ENCODE measurements around the gene KPNA1. TPM values are rescaled to one million over a fixed set of nuclear protein-coding genes. Genes with fewer than 3 reads are reported as not detected.

KPNA1 gene
- total and polyA plus RNA-seq, 2 experiments from 2014 or later: 19.8 to 30.1 TPM

DNA sequence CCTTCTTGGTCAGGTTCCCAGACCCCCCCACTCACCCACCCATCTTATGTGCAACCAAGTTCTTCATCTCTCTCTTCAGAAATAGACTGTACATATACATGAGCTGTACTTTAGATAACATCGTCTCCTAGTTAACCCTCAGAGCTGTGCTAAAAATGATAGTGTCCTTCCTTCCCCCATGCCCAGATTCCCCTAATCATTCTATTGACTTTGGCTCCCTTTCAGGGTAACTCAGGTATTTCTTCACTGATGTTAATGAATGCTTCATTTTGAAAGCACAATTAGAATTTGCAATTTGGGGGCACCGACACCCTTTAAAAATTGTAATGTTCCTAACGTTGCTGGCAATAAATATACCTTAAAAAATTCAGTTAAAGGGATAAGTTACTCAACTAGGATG lies 38.4 kb upstream of the KPNA1 start (continued):
- TF ChIP-seq, protein P1, sequence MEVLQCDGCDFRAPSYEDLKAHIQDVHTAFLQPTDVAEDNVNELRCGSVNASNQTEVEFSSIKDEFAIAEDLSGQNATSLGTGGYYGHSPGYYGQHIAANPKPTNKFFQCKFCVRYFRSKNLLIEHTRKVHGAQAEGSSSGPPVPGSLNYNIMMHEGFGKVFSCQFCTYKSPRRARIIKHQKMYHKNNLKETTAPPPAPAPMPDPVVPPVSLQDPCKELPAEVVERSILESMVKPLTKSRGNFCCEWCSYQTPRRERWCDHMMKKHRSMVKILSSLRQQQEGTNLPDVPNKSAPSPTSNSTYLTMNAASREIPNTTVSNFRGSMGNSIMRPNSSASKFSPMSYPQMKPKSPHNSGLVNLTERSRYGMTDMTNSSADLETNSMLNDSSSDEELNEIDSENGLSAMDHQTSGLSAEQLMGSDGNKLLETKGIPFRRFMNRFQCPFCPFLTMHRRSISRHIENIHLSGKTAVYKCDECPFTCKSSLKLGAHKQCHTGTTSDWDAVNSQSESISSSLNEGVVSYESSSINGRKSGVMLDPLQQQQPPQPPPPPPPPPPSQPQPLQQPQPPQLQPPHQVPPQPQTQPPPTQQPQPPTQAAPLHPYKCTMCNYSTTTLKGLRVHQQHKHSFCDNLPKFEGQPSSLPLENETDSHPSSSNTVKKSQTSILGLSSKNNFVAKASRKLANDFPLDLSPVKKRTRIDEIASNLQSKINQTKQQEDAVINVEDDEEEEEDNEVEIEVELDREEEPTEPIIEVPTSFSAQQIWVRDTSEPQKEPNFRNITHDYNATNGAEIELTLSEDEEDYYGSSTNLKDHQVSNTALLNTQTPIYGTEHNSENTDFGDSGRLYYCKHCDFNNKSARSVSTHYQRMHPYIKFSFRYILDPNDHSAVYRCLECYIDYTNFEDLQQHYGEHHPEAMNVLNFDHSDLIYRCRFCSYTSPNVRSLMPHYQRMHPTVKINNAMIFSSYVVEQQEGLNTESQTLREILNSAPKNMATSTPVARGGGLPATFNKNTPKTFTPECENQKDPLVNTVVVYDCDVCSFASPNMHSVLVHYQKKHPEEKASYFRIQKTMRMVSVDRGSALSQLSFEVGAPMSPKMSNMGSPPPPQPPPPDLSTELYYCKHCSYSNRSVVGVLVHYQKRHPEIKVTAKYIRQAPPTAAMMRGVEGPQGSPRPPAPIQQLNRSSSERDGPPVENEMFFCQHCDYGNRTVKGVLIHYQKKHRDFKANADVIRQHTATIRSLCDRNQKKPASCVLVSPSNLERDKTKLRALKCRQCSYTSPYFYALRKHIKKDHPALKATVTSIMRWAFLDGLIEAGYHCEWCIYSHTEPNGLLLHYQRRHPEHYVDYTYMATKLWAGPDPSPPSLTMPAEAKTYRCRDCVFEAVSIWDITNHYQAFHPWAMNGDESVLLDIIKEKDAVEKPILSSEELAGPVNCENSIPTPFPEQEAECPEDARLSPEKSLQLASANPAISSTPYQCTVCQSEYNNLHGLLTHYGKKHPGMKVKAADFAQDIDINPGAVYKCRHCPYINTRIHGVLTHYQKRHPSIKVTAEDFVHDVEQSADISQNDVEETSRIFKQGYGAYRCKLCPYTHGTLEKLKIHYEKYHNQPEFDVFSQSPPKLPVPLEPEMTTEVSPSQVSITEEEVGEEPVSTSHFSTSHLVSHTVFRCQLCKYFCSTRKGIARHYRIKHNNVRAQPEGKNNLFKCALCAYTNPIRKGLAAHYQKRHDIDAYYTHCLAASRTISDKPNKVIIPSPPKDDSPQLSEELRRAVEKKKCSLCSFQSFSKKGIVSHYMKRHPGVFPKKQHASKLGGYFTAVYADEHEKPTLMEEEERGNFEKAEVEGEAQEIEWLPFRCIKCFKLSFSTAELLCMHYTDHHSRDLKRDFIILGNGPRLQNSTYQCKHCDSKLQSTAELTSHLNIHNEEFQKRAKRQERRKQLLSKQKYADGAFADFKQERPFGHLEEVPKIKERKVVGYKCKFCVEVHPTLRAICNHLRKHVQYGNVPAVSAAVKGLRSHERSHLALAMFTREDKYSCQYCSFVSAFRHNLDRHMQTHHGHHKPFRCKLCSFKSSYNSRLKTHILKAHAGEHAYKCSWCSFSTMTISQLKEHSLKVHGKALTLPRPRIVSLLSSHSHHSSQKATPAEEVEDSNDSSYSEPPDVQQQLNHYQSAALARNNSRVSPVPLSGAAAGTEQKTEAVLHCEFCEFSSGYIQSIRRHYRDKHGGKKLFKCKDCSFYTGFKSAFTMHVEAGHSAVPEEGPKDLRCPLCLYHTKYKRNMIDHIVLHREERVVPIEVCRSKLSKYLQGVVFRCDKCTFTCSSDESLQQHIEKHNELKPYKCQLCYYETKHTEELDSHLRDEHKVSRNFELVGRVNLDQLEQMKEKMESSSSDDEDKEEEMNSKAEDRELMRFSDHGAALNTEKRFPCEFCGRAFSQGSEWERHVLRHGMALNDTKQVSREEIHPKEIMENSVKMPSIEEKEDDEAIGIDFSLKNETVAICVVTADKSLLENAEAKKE (CRISPR knock-in tag; IDR thresholded peaks at IDR 0.05): no peak
- no peak for TF ChIP-seq ZNF114 (CRISPR knock-in tag; IDR thresholded peaks at IDR 0.05)
- no peak for TF ChIP-seq EZH2phosphoT487 (IDR thresholded peaks at IDR 0.05; ENCODE audit: unreplicated experiment)
- TF ChIP-seq NANOG (IDR thresholded peaks at IDR 0.05; ENCODE audit: borderline replicate concordance): no peak
- no peak for TF ChIP-seq EZH2 (IDR thresholded peaks at IDR 0.05; ENCODE audit: low read depth, unreplicated experiment)
- TF ChIP-seq, protein P2, sequence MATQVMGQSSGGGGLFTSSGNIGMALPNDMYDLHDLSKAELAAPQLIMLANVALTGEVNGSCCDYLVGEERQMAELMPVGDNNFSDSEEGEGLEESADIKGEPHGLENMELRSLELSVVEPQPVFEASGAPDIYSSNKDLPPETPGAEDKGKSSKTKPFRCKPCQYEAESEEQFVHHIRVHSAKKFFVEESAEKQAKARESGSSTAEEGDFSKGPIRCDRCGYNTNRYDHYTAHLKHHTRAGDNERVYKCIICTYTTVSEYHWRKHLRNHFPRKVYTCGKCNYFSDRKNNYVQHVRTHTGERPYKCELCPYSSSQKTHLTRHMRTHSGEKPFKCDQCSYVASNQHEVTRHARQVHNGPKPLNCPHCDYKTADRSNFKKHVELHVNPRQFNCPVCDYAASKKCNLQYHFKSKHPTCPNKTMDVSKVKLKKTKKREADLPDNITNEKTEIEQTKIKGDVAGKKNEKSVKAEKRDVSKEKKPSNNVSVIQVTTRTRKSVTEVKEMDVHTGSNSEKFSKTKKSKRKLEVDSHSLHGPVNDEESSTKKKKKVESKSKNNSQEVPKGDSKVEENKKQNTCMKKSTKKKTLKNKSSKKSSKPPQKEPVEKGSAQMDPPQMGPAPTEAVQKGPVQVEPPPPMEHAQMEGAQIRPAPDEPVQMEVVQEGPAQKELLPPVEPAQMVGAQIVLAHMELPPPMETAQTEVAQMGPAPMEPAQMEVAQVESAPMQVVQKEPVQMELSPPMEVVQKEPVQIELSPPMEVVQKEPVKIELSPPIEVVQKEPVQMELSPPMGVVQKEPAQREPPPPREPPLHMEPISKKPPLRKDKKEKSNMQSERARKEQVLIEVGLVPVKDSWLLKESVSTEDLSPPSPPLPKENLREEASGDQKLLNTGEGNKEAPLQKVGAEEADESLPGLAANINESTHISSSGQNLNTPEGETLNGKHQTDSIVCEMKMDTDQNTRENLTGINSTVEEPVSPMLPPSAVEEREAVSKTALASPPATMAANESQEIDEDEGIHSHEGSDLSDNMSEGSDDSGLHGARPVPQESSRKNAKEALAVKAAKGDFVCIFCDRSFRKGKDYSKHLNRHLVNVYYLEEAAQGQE (IDR thresholded peaks at IDR 0.05; ENCODE audit: unreplicated experiment): no peak

DNA sequence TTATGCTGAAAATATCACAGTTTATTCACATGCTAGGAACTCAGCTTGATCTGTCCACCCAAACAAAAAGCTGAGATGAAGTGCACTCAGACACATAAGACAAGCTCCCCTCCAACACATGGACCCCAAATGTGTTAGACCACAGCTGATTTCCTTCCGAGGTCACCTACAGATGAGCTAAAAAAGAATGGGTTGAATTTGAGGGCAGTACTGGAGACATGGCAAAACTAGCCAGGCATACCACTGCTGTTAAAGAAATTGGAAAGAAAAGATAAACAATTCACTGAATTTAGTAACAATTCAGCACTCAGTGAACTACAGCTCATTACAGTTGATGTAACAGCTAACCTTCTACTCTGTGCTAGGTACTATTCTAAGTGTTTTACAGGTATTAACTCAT lies 33.9 kb upstream of the KPNA1 start:
- Histone ChIP-seq H4K20me1 (replicated peaks; ENCODE audit: insufficient read depth) (no peaks in the 10 kb centered on the region), H3K4me3 (no peak overlapping the region), H3F3A (replicated peaks; ENCODE audit: low read depth) (no peaks in the 10 kb centered on the region), H3K4me2 (no peak overlapping the region), H3K27ac (ENCODE audit: low read depth) (no peak overlapping the region), H3K4me1 (ENCODE audit: insufficient read depth) (peaks cover 9% of the 10 kb centered on the region; the same call in 1 of the 2 replicates), H2AFZ (no peak overlapping the region), H3K79me2 (replicated peaks; ENCODE audit: insufficient read depth) (no peaks in the 10 kb centered on the region), H3K36me3 (ENCODE audit: insufficient read depth) (no peaks in the 10 kb centered on the region), H3K9me2 (ENCODE audit: insufficient read depth) (no peaks in the 10 kb centered on the region; the same call in 1 of the 2 replicates), H3K27me3 (ENCODE audit: insufficient read depth) (no peaks in the 10 kb centered on the region)
- Mint-ChIP-seq H3K27me3 (ENCODE audit: insufficient read depth, low read depth, poor library complexity) (no peaks in the 10 kb centered on the region), H3K4me1 (peaks cover 10% of the 10 kb centered on the region), H3K9me3 (no peaks in the 10 kb centered on the region), H3K27ac (no peak overlapping the region), H3K4me3 (no peak overlapping the region), H3K36me3 (ENCODE audit: low read depth) (no peaks in the 10 kb centered on the region)
- ATAC-seq (no peak), DNase-seq (ENCODE audit: low spot score) (no peak)
- TF ChIP-seq NANOG (IDR thresholded peaks at IDR 0.05; ENCODE audit: borderline replicate concordance) (no peak), JUNB (IDR thresholded peaks at IDR 0.05; ENCODE audit: unreplicated experiment) (no peak), ZNF114 (CRISPR knock-in tag; IDR thresholded peaks at IDR 0.05) (no peak)

Data from GM23338 (cell line).